Activated CD4-positive, alpha-beta T cell treated with anti-CD3 and anti-CD28 coated beads for 1 hour (primary cell): ENCODE measurements around the gene RAP2B.
"Not testable (repeated sequence)": the region's sequence is repeated elsewhere in the genome, so short reads cannot be mapped to it uniquely, and the experiment has no call there.

Experiments
- DNase-seq: peaks from one replicate; pipeline ENCODE4 v3.0.0-alpha.2; 2020

The RAP2B gene

GRCh38 chr3:153161714-153162512 is at the start of gene RAP2B:
Gene RAP2B (plus strand): TSS chr3:153162226. CDS start chr3:153162694, 468 bp downstream.
- DNase-seq = peak; percentile 89

- DNase-seq = no peak
Measured at GRCh38 chr3:153113541-153113940, 48.5 kb upstream of the RAP2B start.

GRCh38 chr3:153114270-153114669 is 47.8 kb upstream of the RAP2B start:
- DNase-seq = not testable (repeated sequence)

GRCh38 chr3:153115326-153115725 is 46.7 kb upstream of the RAP2B start:
- no peak for DNase-seq

- no peak for DNase-seq
Measured at GRCh38 chr3:153127788-153128187, 34.2 kb upstream of the RAP2B start.

- DNase-seq = no peak
Measured at GRCh38 chr3:153129426-153129825, 32.6 kb upstream of the RAP2B start.

GRCh38 chr3:153129866-153130265 is 32.2 kb upstream of the RAP2B start:
- no peak for DNase-seq

GRCh38 chr3:153130312-153130977 is 31.6 kb upstream of the RAP2B start:
- DNase-seq = no peak

GRCh38 chr3:153137626-153138025 is 24.4 kb upstream of the RAP2B start:
- DNase-seq = no peak

GRCh38 chr3:153138276-153139210 is 23.5 kb upstream of the RAP2B start:
- no peak for DNase-seq

GRCh38 chr3:153142961-153143360 is 19.1 kb upstream of the RAP2B start:
- no peak for DNase-seq

- DNase-seq = no peak
Measured at GRCh38 chr3:153144071-153144470, 18.0 kb upstream of the RAP2B start.

- no peak for DNase-seq
Measured at GRCh38 chr3:153144779-153145178, 17.2 kb upstream of the RAP2B start.

- DNase-seq = no peak
Measured at GRCh38 chr3:153145454-153145853, 16.6 kb upstream of the RAP2B start.

GRCh38 chr3:153146191-153147053 is 15.6 kb upstream of the RAP2B start:
- DNase-seq = no peak

GRCh38 chr3:153150991-153151390 is 11.0 kb upstream of the RAP2B start:
- DNase-seq = no peak

GRCh38 chr3:153155786-153156185 is 6.2 kb upstream of the RAP2B start:
- not testable (repeated sequence) for DNase-seq

- DNase-seq = no peak
Measured at GRCh38 chr3:153158189-153158588, 3.8 kb upstream of the RAP2B start.

GRCh38 chr3:153158961-153159735 is 2.9 kb upstream of the RAP2B start:
- DNase-seq = no peak

GRCh38 chr3:153159771-153160397 is 2.1 kb upstream of the RAP2B start:
- DNase-seq = no peak
